WTC11 (cell line): ENCODE measurements around the gene NTN4. TPM values are rescaled to one million over a fixed set of nuclear protein-coding genes. Genes with fewer than 3 reads are reported as not detected.
"Not testable (repeated sequence)": the region's sequence is repeated elsewhere in the genome, so short reads cannot be mapped to it uniquely, and the experiment has no call there.

ENCODE experiments used
- ATAC-seq: fragments of 200-7000 bp; cut with Tn5 transposase; 2 replicates; pipeline ENCODE4 v1.10.0; 2021; ENCODE audit warnings: mild to moderate bottlenecking, moderate library complexity
- CTCF ChIA-PET: fragments of 300-600 bp; sonication (Branson Sonifier 250); formaldehyde crosslinking; loops from one replicate; lab custom pipeline; 2021; ENCODE audit warnings: antibody characterized with exemption; lab: Charles Lee
- POLR2A ChIA-PET: fragments of 350-600 bp; sonication (Branson Sonifier 250); formaldehyde crosslinking; loops from one replicate; lab custom pipeline; 2021; ENCODE audit warnings: antibody characterized with exemption; lab: Charles Lee
- DNase-seq: peaks from one replicate; pipeline ENCODE4 v3.0.0; 2021; ENCODE audit warnings: low spot score
- H3K27ac Mint-ChIP-seq: 2 replicates; pipeline ENCODE4 v1.8.0; 2021; ENCODE audit warnings: mixed read lengths
- H3K27me3 Mint-ChIP-seq: 2 replicates; pipeline ENCODE4 v1.8.0; 2021; ENCODE audit warnings: low read depth, mild to moderate bottlenecking, moderate library complexity, mixed read lengths
- H3K36me3 Mint-ChIP-seq: 2 replicates; pipeline ENCODE4 v1.8.0; 2021; ENCODE audit warnings: mixed read lengths
- H3K4me1 Mint-ChIP-seq: 2 replicates; pipeline ENCODE4 v1.8.0; 2022; ENCODE audit warnings: mixed read lengths
- H3K4me3 Mint-ChIP-seq: 2 replicates; pipeline ENCODE4 v1.8.0; 2021; ENCODE audit warnings: mild to moderate bottlenecking, moderate library complexity, mixed read lengths
- H3K9me3 Mint-ChIP-seq: 2 replicates; pipeline ENCODE4 v1.8.0; 2021; ENCODE audit warnings: mixed read lengths
- AFF4 ChIP-seq: sonication (generic); formaldehyde crosslinking; IDR thresholded peaks from 2 replicates; pipeline ENCODE4 v1.8.1; 2023; ENCODE audit warnings: mild to moderate bottlenecking, missing genetic modification reagents, borderline replicate concordance
- ARID4B ChIP-seq: sonication (generic); formaldehyde crosslinking; IDR thresholded peaks from 2 replicates; pipeline ENCODE4 v1.8.0; 2023; ENCODE audit warnings: missing genetic modification reagents, mild to moderate bottlenecking, borderline replicate concordance
- CBFB ChIP-seq: sonication (generic); formaldehyde crosslinking; IDR thresholded peaks from 2 replicates; pipeline ENCODE4 v1.8.1; 2022; ENCODE audit warnings: mild to moderate bottlenecking, low read depth, missing genetic modification reagents
- ESRRA ChIP-seq: sonication (generic); formaldehyde crosslinking; IDR thresholded peaks from 2 replicates; pipeline ENCODE4 v1.8.1; 2022; ENCODE audit warnings: mild to moderate bottlenecking, missing genetic modification reagents, borderline replicate concordance
- GABPB1 ChIP-seq: sonication (generic); formaldehyde crosslinking; IDR thresholded peaks from 2 replicates; pipeline ENCODE4 v1.8.1; 2023; ENCODE audit warnings: mild to moderate bottlenecking, missing genetic modification reagents
- GTF2I ChIP-seq: fragments of 250-450 bp; sonication (Bioruptor Pico); conservative IDR thresholded peaks from 2 replicates; pipeline ENCODE4 v1.4.0; 2021; ENCODE audit warnings: mild to moderate bottlenecking
- IRF2 ChIP-seq: sonication (generic); formaldehyde crosslinking; IDR thresholded peaks from 2 replicates; pipeline ENCODE4 v1.8.0; 2022; ENCODE audit warnings: low read depth, missing genetic modification reagents, borderline replicate concordance
- NFATC4 ChIP-seq: fragments of 250-450 bp; sonication (Bioruptor Pico); IDR thresholded peaks from 2 replicates; pipeline ENCODE4 v1.9.0; 2021; ENCODE audit warnings: mild to moderate bottlenecking
- OVOL2 ChIP-seq: fragments of 250-450 bp; sonication (Bioruptor Pico); IDR thresholded peaks from 2 replicates; pipeline ENCODE4 v1.9.0; 2021; ENCODE audit warnings: mild to moderate bottlenecking, borderline replicate concordance
- SMAD3 ChIP-seq: sonication (generic); formaldehyde crosslinking; IDR thresholded peaks from 2 replicates; pipeline ENCODE4 v1.8.0; 2022; ENCODE audit warnings: missing genetic modification reagents, mild to moderate bottlenecking, borderline replicate concordance
- SMAD4 ChIP-seq: sonication (generic); formaldehyde crosslinking; IDR thresholded peaks from 2 replicates; pipeline ENCODE4 v1.8.0; 2022; ENCODE audit warnings: mild to moderate bottlenecking, missing genetic modification reagents
- SOX15 ChIP-seq: fragments of 250-450 bp; sonication (Bioruptor Pico); IDR thresholded peaks from 2 replicates; pipeline ENCODE4 v1.9.0; 2021; ENCODE audit warnings: mild to moderate bottlenecking
- SP1 ChIP-seq: sonication (generic); formaldehyde crosslinking; conservative IDR thresholded peaks from 2 replicates; pipeline ENCODE4 v1.8.1; 2022; ENCODE audit warnings: missing genetic modification reagents
- TCF7 ChIP-seq: sonication (generic); formaldehyde crosslinking; IDR thresholded peaks from 2 replicates; pipeline ENCODE4 v1.8.0; 2022; ENCODE audit warnings: mild to moderate bottlenecking, low read depth, missing genetic modification reagents, moderate library complexity
- TEAD4 ChIP-seq: sonication (generic); formaldehyde crosslinking; IDR thresholded peaks from 2 replicates; pipeline ENCODE4 v1.8.0; 2022; ENCODE audit warnings: mild to moderate bottlenecking, missing genetic modification reagents
- TP53 ChIP-seq: sonication (generic); formaldehyde crosslinking; IDR thresholded peaks from 2 replicates; pipeline ENCODE4 v1.8.1; 2023; ENCODE audit warnings: mild to moderate bottlenecking, missing genetic modification reagents
- USF1 ChIP-seq: sonication (generic); formaldehyde crosslinking; IDR thresholded peaks from 2 replicates; pipeline ENCODE4 v1.8.0; 2022; ENCODE audit warnings: mild to moderate bottlenecking, missing genetic modification reagents
- ZNF396 ChIP-seq: fragments of 250-450 bp; sonication (Bioruptor Pico); IDR thresholded peaks from 2 replicates; pipeline ENCODE4 v1.8.0; 2021; ENCODE audit warnings: mild to moderate bottlenecking, moderate library complexity, borderline replicate concordance
- ZNF423 ChIP-seq: fragments of 250-450 bp; sonication (Bioruptor Pico); IDR thresholded peaks from 2 replicates; pipeline ENCODE4 v2.1.2; 2022; ENCODE audit warnings: mild to moderate bottlenecking, moderate library complexity
- ZSCAN18 ChIP-seq: fragments of 250-450 bp; sonication (Bioruptor Pico); IDR thresholded peaks from 2 replicates; pipeline ENCODE4 v2.1.2; 2022; ENCODE audit warnings: mild to moderate bottlenecking, moderate library complexity
- total RNA-seq: library from RNA; stranded (reverse); gene quantifications from 3 replicates; pipeline ENCODE4 v1.2.3, GENCODE V29; 2021

The NTN4 gene
- total RNA-seq, 1 experiment from 2014 or later = 2.7 TPM

DNA sequence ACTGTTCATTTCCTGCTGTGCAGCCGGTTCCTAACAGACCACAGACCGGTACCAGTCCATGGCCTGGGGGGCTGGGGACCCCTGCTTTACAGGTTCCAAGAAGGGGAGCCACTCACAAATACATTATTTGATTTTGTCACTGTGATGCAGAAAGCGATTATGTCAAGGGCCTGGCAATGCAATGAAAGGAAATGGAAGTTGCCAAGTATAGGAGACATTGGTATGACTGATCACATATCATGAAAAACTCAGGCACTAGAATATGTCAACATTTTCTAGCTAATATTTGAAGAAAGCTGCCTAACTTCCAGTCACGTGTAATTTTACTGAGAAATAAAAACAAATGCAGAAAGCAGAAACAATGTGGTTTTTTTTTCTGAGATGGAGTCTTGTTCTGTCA lies 170.4 kb downstream of the NTN4 start:
- H3K9me3 Mint-ChIP-seq = no peaks in the 10 kb centered on the region
- ChIA-PET CTCF (interaction anchor here (1.0 to 1.6 kb wide), 2 partner anchors 9 to 38 kb away, joined by 3 to 4 read pairs; no protein-coding TSS in a partner anchor), POLR2A (no interaction called here)
- H3K4me1 Mint-ChIP-seq = peaks cover 30% of the 10 kb centered on the region
- H3K27ac Mint-ChIP-seq = no peak overlapping the region
- ATAC-seq (no peak), DNase-seq (no peak)
- no peaks in the 10 kb centered on the region for H3K36me3 Mint-ChIP-seq
- TF ChIP-seq GTF2I (no peak), OVOL2 (CRISPR knock-in tag) (no peak), SP1 (no peak), CBFB (CRISPR knock-in tag) (no peak), SOX15 (CRISPR knock-in tag) (no peak), TEAD4 (CRISPR knock-in tag) (no peak), USF1 (CRISPR knock-in tag) (no peak), AFF4 (CRISPR knock-in tag) (no peak), ARID4B (CRISPR knock-in tag) (no peak), IRF2 (CRISPR knock-in tag) (no peak), TP53 (CRISPR knock-in tag) (no peak), SMAD4 (no peak), SMAD3 (no peak), GABPB1 (CRISPR knock-in tag) (no peak), NFATC4 (CRISPR knock-in tag) (no peak), TCF7 (CRISPR knock-in tag) (no peak), ZNF396 (CRISPR knock-in tag) (no peak), ESRRA (no peak), ZSCAN18 (CRISPR knock-in tag) (no peak), ZNF423 (no peak)
- H3K4me3 Mint-ChIP-seq = no peak overlapping the region
- H3K27me3 Mint-ChIP-seq = no peaks in the 10 kb centered on the region

- DNase-seq, H3K4me3 Mint-ChIP-seq, POLR2A ChIA-PET, ATAC-seq, H3K27me3 Mint-ChIP-seq, H3K9me3 Mint-ChIP-seq, H3K36me3 Mint-ChIP-seq, CTCF ChIA-PET: not testable (repeated sequence)
- Mint-ChIP-seq H3K27ac (0 out of 2 replicates have a peak overlapping the region, but pooled peaks have one; percentile 41), H3K4me1 (peaks cover 19% of the 10 kb centered on the region)
Observed at GRCh38 chr12:95616470-95616869, 174.1 kb downstream of the NTN4 start.
